GM11168 (cell line): ENCODE measurements around the gene TSHZ1.
"Not testable (repeated sequence)": the region's sequence is repeated elsewhere in the genome, so short reads cannot be mapped to it uniquely, and the experiment has no call there.

ENCODE experiments used
- in situ Hi-C: fragments of 300-500 bp; cut with MboI; formaldehyde crosslinking; loops from one replicate; pipeline ENCODE4 v1.12.0; 2022; ENCODE audit warnings: low sequenced_read_pairs; ENCODE audit not compliant: unreplicated experiment

TSHZ1 gene

DNA sequence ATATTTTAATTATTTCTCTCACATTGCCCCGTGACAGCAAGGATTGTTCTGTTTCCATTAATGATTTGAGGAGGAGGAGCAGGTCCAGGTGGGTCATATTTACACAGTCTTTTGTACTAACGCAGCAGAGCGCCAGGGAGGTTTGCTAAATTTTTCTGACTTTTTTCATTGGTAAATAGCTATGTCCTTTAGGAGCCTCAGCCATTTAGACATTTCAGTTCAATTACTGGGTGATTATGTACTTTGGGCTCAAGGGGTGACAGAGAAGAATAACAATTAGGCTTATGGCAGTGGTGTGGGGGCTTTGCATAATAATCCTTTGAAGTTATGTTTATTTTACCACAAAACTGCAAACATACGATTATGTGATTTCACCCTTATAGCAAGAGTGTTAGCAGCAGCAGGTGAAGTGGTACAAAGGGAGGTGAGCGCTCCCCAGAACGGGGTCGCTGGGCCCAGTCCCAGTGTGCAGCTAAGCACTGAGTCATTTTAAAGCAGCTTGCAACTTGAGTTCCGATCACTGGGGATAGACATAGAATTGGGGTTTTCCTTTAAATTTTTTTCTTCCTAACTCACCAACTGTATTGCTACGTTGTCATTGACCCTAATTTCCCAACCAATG lies 80.3 kb downstream of the TSHZ1 start:
- in situ Hi-C loops, result no loop called here

- in situ Hi-C loops, result no loop called here
These were observed 80.9 kb downstream of the TSHZ1 start for GRCh38 chr18:75291460-75291859.

DNA sequence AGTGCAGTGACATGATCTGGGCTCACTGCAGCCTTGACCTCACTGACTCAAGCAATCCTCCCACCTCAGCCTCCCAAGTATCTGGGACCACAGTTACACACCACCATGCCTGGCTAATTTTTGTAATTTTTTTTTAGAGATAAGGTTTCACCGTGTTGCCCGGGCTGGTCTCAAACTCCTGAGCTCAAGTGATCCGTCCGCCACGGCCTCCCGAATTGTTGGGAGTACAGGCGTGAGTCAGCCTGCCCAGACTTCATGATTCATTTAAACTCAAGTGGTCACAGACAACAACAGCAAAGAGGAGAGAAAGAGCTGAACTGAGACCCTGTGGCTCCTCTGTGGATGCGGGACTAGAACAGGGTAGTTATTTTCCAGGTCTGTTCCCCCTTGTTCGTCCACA lies 83.0 kb downstream of the TSHZ1 start:
- in situ Hi-C loops, result no loop called here

DNA sequence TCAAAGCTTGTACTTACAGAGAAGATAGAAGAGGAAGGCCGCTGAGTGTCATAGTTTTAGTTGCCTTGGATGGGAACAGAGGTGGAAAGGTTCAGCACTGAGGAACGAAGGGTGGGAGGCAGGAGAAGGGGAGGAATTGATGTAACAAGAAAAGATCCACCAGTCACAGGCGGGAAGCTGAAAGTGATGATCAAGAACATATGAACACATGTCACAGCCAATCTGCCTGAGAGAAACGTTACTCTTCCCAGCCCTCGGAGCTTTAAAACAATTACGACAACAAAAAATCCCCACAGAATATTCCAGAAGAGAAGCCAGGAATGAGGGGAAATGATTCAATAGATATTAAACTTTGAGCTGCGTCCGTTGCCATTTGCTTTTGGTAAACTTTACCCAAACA lies 87.1 kb downstream of the TSHZ1 start:
- in situ Hi-C loops, result no loop called here

GRCh38 chr18:75304678-75305557 lies 94.3 kb downstream of the TSHZ1 start:
- in situ Hi-C loops, result no loop called here

- in situ Hi-C loops, result no loop called here
These were observed 95.4 kb downstream of the TSHZ1 start for GRCh38 chr18:75305984-75306383.

GRCh38 chr18:75307530-75307929 lies 96.9 kb downstream of the TSHZ1 start:
- in situ Hi-C loops, result no loop called here

DNA sequence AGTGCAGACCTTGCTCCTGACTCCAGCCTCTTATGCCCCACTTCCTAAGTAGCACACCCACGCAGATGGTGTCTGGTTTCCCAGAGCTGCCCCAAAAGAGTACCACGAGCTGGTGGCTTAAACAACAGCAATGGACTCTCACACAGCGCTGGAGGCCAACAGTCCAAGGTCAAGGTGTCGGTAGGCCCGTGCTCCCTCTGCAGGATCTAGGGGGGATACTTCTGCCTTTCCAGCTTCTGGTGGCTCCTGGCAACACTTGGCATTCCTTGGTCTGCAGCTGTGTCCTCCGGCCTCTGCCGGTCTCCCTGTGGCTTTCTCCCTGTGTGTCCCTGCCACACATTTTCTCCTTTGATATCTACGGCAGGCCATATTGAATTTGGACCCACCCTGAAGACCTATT lies 99.0 kb downstream of the TSHZ1 start:
- in situ Hi-C loops, result no loop called here

DNA sequence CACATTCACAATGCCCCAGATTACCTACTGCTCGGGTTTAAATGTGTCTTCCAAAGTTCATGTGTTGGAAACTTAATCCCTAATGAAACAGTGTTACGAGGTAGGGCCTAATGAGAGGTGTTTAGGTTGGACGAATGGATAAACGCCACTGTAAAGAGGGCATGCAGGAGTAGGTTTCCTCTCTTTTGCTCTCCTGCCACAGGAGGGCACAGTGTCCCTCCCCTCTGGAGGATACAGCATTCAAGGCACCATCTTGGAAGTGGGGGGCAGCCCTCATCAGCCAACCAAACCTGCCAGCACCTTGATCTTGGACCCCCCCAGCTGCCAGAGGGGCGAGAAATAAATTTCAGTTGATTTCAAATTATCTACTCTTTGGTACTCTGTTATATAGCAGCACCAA lies 103.5 kb downstream of the TSHZ1 start:
- in situ Hi-C loops, result no loop called here

- in situ Hi-C loops, result no loop called here
These were observed 104.0 kb downstream of the TSHZ1 start for GRCh38 chr18:75314606-75315005.

DNA sequence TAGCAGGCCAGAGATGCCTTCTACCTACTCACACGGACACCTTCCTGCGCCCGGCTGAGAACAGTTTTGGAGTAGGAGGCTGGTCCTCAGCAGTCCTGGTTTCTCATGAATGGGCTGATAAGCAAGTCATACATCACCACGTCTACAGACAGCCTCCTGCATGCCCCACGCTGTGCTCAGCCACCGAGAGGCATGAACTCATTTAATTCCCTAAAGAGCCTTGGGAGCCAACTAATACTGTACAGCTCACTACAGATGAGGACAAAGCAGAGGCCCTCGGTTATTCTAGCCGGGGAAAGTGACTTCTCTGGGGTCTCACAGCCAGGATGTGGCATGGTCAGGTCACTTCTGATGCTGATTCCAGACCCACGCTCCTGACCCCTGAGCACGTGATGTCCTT lies 105.6 kb downstream of the TSHZ1 start:
- in situ Hi-C loops, result no loop called here

DNA sequence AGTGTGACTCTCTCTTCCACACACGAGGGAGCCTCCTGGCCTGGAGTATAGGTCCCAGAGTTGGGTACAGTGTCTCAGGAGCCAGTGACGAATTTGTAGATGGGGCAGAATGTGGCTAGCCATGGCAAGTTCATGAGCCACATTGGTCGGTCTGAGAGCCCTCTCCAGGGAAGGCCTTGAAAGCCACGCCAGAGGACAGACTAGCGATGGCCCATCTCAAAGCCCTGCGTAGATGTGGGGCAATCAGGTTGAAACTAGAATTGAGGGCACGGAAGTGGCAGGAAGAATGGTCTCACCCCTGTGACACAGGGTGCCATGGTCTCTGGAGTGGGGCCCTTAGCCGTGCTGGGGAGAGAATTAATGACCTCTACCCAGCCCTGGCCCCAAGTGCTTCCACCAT lies 106.2 kb downstream of the TSHZ1 start:
- in situ Hi-C loops, result no loop called here

- in situ Hi-C loops, result no loop called here
These were observed 106.7 kb downstream of the TSHZ1 start for GRCh38 chr18:75317300-75317699.

- in situ Hi-C loops, result no loop called here
These were observed 107.1 kb downstream of the TSHZ1 start for GRCh38 chr18:75317703-75318102.

DNA sequence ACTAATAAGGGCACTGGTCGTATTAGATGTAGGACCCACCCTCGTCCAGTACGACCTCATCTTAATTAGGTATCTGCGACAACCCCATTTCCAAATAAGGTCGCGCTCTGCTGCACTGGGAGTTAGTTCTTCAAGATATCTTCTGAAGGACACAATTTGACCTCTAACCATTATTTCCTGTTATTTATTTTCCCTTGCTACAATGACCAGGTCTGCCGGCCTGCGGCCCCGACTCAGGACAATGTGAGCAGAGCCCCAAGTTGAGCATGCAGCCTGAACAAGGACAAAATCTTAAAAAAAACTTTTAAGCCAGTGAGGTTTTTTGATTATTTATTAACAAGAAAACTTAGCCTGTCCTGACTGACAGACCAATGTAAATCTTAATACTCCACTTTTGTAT lies 109.3 kb downstream of the TSHZ1 start:
- in situ Hi-C loops, result no loop called here

DNA sequence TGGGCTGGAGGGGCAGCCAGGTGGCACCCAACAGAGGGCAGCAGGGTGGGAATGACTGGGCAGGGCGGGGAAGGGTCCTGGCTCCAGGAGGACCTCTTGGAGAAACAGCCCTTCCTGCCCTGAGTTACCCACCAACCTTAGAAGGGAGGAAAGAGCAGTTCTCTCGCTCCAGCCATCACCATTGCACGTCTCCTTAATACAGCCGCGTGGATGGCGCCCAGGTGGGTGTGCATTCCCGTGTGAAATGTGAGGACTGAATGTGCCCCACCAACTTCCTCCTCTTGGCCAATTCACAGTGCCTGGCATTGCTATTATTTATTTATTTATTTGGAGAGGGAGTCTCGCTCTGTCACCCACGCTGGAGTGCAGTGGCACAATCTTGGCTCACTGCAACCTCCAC lies 109.9 kb downstream of the TSHZ1 start:
- in situ Hi-C loops, result no loop called here

DNA sequence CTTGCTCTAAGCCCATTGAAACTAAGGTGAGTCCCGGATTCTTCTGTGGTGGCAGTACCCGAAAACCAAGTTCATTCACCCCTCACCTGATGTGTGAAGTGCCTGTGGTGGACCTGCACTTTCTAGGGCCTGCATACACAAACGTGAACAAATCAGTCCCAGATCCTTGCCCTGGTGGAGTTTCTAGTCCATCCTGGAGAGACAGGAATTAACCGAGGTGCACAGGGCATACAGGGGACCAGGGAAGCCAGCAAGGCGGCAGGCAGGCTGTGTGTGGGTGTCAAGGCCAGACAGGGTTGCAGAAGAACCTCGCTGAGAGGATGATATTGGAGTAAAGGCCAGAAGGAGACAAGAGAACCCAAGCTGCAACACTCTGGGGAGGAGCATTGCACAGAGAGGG lies 110.8 kb downstream of the TSHZ1 start:
- in situ Hi-C loops, result no loop called here

DNA sequence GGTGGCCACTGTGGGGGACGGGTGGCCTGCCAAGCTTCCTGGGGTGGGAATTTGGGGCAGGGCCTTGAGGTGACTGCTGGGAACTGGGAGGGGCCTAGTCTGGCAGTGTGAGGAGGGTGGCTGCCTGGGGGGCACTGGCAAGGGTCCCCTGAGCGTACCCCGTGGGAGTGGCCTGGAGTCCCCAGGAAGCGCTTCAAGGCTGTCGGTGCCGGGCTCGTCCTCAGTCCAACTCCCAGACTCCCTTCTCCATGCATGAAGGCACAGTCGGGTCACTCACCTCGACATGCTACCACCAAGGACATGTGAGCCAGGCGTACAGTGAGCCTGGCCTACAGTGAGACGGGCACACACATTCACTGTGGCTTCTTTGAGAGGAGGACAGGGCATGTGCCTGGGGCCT lies 111.6 kb downstream of the TSHZ1 start:
- in situ Hi-C loops, result no loop called here

GRCh38 chr18:75323821-75324585 lies 113.4 kb downstream of the TSHZ1 start:
- in situ Hi-C loops, result no loop called here

- in situ Hi-C loops, result no loop called here
These were observed 114.2 kb downstream of the TSHZ1 start for GRCh38 chr18:75324686-75325257.

GRCh38 chr18:75329753-75330152 lies 119.2 kb downstream of the TSHZ1 start:
- in situ Hi-C loops, result not testable (repeated sequence)
